DMS114 treated with DMSO at 0.1 percent for 48 hours (cell line): Measurements from ENCODE around the gene ZSCAN1.
A peak's percentile ranks its signal among the peaks of the same experiment; 100 is the strongest.

Experiments used
- DNase-seq: peaks from one replicate; lab custom pipeline; 2025; ENCODE audit not compliant: unreplicated experiment; lab: John Stamatoyannopoulos, UW

The ZSCAN1 gene

DNA sequence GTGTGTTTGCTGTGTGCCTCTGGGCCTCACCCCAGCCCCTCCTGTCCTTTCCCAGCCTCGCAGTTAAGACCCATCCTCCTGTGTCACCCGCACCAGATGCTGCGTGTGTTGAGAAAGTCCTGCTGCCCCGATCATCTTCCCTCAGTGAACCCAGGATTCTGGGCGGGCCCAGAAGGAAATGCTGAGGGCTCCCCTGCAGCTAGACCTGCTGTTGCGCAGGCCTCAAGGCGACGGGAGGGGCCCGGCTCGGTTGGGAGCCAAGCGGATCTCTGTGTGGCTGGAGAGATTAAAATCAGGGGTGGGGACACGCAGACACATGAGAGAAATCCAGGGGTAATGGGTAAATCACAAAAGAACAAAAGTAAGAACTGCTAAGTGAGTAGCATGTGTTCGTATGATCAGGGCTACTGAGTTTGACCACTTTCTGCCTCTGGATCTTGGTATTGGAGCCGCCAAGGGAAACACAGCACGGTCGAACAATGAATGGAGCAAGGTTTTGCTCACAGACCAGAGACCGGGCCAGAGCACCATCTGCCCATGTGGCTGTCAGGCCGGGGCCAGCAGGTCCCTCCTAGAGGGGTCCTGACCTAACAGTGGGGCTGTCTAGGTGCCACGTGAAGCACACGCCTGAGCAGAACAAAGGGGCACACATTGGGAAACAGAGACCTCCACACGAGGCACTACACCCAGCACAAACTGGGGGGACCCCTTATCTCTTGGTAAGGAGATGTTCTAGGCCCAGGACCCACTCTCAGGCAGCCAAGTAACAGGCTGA, 7.1 kb downstream of the ZSCAN1 start:
- DNase-seq: no peak

DNA sequence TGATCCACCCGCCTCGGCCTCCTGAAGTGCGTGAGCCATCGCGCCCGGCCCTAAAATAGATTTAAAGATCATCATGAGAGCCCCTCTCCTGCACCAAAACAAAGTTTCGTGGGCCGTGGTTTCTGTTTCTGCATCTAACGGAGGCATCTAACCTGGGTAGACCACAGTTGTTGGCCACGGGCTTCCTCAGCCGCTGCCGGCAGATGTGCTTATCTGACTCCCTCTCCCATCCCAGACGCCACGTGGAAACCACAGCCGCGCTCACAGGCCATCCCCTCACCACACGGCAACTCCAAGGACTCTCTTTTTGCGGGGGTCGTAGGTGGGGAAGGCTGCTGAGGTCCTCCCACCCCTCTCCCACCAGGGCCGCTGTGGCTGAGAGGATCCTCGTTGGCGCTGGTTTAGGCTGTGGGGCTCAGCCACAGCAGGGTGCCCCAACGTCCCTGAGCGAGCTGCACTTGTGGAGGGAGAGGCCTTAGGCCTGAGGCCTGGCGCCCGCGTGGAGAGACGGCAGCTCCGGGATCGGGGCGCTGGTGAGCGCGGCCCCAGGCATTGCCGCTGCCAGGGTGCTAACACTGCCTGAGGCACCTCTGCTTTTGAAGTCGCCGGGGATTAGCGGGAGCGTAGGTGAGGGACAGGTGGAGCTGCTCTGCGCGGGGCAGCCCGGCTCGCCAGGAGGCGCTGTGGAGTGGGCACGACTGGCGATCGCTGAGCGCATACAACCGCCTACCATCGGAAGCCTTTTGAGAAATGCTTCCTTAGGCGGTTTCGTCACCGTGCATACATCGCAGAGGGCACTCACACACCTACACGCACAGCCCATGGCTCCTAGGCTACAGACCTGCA, 8.9 kb downstream of the ZSCAN1 start:
- no peak for DNase-seq

DNA sequence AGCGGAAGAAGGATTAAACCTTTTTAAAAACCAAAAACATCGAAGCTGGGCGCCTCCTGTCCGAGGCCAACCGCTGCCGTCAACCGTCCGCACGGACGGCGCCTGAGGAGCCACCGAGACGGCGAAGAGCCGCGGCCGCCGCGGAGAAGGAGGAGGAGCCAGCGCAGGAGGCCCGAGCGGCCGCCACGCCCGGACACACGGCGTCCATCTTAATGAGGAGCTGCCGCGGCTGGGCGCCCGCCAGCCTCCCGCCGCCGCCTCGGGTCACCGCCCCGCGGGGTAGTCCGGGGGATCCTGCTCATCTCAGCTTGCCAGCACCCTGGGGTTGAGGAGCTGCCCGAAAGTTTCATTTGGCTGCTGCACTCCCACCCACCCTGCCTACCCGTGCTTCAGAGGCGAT, 10.6 kb downstream of the ZSCAN1 start:
- no peak for DNase-seq

DNA sequence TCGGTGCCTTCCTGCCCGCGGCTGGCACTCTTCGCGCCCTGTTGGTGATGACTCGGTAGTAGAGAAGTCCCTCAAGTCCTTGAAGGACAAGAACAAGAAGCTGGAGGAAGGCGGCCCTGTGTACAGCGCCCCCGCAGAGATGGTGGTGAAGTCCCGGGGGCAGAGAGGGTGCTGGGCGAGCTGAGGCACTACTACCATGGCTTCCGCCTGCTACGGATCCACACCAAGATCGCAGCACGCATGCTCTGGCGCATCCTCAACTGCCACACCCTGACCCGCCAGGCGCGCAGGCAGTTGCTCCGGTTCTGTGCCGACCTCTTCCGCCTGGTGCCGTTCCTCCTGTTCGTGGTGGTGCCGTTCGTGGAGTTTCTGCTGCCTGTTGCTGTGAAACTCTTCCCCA, 11.1 kb downstream of the ZSCAN1 start:
- DNase-seq: no peak

DNA sequence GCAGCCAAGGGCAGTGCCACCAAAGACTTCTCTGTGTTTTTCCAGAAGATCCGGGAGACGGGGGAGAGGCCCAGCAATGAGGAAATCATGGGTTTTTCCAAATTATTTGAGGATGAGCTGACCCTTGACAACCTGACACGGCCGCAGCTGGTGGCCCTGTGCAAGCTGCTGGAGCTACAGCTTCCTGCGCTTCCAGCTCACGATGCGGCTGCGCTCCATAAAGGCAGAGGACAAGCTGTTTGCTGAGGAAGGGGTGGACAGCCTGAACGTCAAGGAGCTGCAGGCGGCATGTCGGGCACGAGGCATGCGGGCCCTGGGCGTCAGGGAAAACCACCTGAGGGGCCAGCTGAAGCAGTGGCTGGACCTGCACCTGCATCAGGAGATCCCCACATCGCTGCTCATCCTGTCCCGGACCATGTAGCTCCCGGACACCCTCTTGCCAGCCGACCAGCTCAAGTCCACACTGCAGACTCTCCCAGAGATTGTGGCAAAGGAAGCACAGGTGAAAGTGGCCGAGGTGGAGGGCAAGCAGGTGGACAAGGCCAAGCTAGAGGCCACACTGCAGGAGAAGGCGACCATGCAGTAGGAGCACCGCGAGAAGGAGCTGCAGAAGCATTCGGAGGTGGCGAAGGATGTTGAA, 11.7 kb downstream of the ZSCAN1 start:
- DNase-seq: no peak

DNA sequence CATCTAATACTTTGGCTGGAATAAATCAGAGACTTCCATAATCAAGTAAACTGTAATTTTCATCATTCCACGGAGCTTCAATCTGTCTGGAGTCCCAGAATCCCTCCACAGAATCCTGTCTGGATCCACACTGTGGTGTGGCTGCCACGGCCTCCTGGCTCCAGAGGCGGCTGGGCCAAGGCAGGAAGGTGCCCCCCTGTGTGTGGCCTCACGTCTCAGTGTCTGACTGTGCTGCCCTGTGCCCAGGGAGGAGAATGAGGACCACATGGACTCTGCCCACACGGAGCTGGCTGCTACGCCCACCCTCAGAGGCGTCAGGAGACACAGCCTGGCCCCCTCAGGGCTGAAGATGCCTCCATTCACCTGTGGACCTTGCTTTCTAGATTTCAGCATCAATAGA, 13.0 kb downstream of the ZSCAN1 start:
- DNase-seq: no peak

DNA sequence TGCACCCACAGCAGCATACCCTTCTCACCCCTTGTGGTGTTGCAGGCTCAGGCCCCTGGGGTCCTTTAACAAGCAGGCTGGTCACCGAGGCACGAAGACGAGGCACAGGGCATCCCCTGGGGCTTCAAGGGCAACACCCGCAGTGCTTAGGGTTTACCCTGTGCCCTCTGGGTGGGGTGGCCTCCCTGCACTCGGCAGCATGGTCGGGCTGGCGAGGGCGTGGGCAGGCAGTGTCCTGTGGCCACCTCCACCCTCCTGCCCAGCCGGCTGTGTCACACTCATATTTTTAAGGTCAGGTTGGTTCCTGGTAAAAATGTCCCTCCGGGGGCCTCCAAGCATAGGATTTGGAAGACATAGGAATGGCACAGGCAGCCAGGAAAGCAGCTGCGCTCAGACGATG, 13.8 kb downstream of the ZSCAN1 start:
- DNase-seq: no peak

DNA sequence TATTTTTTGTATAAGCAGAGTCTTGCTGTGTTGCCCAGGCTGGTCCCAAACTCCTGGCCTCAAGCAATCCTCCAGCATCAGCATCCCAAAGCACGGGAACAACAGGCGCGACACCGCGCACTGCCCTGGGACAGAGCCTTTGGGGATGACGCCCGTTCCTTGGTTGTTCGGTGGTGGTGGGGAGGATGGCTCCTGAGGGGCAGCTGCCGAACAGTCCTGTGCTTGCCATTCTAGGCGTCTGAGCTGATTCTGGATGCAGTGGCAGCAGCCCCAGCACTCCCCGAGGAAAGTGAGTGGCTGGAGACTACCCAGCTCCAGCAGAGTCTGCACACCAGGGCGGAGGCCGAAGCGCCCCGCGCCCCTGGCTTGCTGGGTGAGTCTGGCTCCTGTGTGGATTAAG, 18.4 kb downstream of the ZSCAN1 start:
- DNase-seq: no peak

DNA sequence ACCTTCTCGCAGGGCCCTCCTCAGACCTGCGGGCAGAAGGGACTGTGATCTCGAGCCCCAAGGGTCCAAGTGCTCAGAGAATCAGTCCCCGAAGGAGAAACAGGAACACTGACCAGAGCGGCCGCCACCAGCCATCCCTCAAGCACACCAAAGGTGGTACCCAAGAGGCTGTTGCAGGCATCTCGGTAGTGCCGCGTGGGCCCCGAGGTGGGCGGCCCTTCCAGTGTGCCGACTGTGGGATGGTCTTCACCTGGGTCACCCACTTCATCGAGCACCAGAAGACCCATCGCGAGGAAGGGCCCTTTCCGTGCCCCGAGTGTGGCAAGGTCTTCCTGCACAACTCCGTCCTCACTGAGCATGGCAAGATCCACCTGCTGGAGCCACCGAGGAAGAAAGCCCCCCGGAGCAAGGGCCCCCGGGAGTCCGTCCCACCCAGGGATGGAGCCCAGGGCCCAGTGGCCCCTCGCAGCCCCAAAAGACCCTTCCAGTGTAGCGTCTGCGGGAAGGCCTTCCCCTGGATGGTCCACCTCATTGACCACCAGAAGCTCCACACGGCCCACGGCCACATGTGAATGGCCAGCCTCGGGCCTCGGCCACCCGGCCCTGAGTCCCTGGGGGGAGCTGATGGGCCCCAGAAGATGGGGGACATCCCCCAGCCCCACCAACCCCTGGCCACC, 19.8 kb downstream of the ZSCAN1 start:
- no peak for DNase-seq

DNA sequence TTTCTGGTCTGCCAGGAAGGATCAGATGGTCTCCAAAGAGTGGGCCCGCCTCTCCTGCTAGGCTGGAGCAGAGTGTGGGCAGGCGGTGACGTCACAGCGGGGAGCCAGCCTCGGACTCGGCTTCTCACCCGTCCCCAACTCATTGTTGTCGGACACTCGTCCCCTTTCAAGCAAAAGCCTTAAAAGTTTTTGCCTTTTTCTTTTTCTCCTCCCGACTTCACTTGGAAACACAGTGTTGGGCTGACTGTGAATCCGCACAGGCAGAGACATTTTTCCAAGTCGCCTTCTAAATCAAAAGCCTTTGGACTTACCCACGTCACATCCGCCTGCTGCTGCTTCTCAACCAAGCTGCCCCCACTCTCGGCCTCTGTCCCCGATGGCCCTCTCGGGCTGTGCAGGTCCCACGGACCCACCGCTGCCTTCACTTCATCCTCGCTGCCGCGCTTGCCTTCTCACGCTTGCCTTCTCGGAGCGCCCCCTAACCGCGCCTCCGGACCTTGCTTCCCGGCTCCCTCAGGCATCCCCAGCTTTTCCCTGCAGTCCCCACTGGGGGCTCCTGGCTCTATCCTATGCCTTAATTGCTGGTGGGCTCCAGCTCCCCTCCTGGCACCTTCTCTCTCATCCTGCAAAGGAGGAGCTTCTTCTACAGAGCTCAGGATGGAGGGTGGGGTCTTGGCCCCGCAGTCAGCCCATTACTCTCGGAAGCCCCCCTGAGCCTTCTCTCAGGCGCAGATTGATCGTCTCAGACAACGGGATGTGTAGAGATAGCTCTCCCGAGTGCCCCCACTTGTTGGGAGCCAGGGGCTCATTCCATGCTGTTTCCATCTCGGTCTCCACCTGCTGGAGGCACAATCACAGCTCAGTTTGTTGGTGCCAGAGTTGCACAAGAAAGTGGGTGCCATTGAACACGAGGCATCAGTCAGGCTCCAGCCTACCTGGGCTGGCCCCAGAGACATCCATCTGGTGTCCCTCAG, 21.4 kb downstream of the ZSCAN1 start:
- peak; percentile 56 for DNase-seq

DNA sequence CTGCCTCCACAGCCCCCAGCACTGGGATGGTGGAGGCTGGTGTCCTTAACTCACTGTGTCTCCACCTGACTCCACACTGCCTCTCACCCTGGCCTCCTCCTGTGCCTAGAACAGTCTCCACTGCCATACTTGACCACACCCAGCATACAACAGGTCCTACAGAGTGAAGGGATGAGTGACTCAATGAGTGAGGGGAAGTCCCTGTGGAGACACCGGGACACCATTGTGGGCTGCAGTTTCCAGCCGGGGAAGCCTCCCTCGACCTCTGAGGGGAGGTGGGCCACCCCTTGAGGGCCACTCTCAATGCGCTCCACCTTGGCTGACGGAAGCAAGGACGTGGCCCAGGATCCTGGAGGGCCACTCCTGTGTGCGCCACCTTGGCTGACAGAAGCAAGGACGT, 22.4 kb downstream of the ZSCAN1 start:
- DNase-seq: no peak

DNA sequence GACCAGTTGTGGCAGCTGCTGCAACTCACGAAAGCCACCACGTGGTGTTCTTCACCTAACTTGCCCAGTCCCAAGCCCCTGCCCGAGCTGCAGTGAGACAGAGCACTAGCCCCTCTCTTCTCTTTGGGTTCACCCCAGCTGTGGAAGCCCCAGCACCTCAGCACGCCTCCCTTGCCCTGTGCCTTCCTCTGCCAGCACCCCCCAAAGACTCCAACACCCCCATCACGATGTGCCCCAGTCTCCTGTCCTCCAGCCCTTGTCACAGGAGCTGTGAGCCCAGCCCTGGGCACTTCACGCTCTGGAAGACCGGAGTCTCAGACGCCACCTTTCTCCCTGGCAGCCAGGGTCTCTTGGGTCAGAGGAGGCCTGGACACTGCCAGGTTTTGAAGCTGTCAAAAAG, 23.0 kb downstream of the ZSCAN1 start:
- DNase-seq: no peak

DNA sequence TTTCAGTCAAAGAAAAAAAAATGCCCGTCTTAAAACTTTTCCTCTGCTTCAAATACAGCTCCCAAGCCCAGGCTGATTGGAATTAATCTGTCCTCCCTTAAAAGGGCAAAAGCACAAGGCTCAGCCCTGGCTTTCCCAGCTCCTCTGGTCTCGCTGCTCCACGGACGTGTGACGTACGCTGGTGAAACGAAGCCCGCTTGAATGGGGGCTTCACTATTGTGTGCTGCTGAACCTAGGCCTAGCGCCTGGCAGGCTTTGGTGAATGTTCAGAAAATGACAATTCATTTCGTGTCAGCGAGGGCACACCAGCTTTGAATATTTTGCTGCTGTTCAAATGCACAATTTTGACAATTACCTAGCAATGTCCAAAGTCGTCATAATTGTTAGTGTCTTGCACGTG, 24.6 kb downstream of the ZSCAN1 start:
- DNase-seq: no peak

DNA sequence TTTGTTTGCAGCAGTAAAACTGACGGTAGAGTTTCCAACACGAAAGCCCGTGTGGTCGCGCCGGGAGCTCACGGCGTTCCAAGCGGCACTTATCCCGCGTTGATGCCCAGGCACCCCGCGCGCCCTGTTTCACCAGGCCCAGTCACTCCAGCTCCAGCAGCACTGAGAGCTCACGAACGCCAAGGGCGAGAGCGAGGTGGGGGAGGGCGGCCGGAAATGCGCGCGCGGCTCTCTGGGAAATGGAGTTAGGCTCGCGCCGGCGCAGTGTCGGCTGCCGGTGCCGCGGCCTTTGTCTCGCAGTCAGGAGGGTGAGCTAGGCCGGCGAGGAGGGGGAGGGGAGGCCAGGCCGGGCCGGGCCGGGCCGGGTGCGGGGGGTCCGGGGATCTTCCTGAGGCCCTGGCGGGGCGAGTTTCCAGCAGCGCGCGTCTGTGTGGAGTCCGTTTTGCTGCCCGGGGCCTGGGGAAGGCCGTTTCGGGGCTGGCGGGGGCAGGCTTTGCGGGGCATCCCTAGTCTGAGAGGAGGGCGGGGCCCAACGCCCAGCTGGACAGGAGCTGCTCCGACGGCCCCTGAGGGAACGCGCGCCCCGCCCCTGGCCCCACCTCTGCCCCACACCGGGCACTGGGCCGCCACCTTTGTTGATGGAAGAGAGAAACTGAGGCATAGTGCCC, 25.3 kb downstream of the ZSCAN1 start, which contains the start of gene ZNF135:
TSS of gene ZNF135 (plus strand) at position 280 of the 668 bp plus-strand sequence. CDS start 721 bp downstream, outside the sequence.
- peak; percentile 81 for DNase-seq

DNA sequence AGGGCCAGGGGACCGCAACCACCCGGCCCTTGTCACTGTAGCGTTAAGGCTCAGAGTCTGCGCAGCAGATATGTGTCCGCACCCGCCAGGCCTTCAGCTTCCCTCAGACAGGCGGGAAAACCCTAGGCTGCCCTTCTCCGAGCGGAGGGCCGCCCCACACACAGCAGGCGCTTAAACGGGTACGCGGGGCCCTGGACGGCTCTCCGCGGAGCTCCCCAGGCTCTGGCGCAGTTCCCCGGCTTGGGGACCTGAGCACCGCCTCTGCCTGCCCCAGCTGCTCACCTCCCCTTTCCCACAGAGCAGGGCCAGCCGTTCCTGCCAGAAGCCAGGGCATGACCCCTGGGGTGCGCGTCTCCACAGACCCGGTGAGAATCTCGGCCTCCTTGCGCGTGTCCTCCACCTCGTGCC, 25.9 kb downstream of the ZSCAN1 start:
- DNase-seq: no peak

DNA sequence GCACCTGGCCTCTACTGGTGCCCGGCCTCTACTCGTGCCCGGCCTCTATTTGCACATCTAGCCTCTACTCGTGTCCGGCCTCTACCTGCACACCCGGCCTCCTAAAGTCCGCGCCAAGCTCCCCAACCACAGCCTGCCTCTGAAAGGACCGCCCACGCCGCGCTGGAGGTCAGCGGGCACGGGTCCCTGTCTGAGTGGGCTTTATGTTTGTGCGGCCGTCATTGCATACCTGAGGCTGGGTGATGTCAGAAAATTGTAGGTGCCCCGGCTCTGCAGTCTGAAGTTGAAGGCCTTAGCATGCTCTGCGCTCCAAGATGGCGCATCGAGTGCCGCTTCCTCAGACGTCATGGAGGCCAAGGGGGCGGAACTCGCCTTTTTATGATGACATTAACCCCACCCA, 26.4 kb downstream of the ZSCAN1 start:
- no peak for DNase-seq

DNA sequence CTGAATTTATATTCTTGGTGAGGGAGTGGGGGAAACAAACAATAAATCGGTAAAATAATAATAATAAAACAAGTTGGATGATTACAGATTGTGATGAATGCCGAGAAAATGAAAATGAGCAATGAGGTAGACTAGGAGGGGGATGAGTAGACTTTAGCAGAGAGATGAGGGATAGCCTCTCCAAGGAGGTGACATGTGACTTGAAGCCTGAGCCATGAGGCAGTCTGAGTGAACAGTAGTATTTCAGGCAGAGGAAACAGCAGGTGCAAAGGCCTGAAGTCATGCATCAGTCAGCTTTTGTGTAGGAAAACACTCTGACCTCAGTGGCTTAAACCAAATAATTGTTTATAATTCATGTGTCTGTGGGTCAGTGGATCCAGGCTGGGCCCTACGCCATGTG, 29.9 kb downstream of the ZSCAN1 start:
- DNase-seq: no peak

DNA sequence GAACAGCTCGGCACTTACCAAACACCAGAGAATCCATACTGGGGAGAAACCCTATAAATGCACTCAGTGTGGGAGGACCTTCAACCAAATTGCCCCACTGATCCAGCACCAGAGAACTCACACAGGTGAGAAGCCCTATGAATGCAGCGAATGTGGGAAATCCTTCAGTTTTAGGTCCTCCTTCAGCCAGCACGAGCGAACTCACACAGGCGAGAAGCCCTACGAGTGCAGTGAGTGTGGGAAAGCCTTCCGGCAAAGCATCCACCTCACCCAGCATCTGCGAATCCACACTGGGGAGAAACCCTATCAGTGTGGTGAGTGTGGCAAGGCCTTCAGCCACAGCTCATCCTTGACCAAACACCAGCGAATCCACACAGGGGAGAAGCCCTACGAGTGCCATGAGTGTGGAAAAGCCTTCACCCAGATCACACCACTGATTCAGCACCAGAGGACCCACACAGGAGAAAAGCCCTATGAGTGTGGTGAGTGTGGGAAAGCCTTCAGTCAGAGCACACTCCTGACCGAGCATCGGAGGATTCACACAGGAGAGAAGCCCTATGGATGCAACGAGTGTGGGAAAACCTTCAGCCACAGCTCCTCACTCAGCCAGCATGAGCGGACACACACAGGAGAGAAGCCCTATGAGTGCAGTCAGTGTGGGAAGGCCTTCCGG, 33.6 kb downstream of the ZSCAN1 start:
- DNase-seq: no peak

DNA sequence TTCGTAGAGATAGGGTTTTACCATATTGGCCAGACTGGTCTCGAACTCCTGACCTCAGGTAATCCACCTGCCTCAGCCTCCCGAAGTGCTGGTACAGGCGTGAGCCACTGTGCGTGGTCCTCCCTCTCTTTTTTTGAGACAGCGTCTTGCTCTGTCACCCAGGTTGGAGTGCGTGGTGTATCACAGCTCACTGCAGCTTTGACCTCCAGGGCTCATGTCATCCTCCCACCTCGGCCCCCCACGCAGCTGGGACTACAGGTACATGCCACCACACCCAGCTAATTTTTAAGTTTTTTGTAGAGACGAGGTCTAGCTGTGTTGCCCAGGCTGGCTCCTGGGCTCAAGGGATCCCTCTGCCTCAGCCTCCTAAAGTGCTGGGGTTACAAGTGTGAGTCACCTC, 46.0 kb downstream of the ZSCAN1 start:
- no peak for DNase-seq
